SK-N-SH (cell line): ENCODE measurements around the gene LSM5. TPM values are rescaled to one million over a fixed set of nuclear protein-coding genes. Genes with fewer than 3 reads are reported as not detected.

Experiments
- CHD2 ChIP-seq: fragments of 150-350 bp; IDR thresholded peaks from 2 replicates; pipeline ENCODE4 v1.6.1; 2018; ENCODE audit warnings: low read length; ENCODE audit not compliant: partially characterized antibody
- CTCF ChIP-seq: fragments of 200-600 bp; sonication (generic); IDR thresholded peaks from 2 replicates; pipeline ENCODE4 v1.6.1; 2017; ENCODE audit warnings: antibody characterized with exemption, mild to moderate bottlenecking, moderate library complexity
- ELF1 ChIP-seq: IDR thresholded peaks from 2 replicates; pipeline ENCODE4 v1.4.0; 2012
- EZH2phosphoT487 ChIP-seq: fragments of 200-600 bp; sonication (generic); IDR thresholded peaks from 2 replicates; pipeline ENCODE4 v1.6.1; 2017; ENCODE audit warnings: low read depth, mixed run types, mild to moderate bottlenecking, antibody characterized with exemption, moderate library complexity, borderline replicate concordance
- FOXM1 ChIP-seq: IDR thresholded peaks from 2 replicates; pipeline ENCODE4 v1.4.0; 2012; ENCODE audit warnings: low read depth, mild to moderate bottlenecking
- GABPA ChIP-seq: IDR thresholded peaks from 2 replicates; pipeline ENCODE4 v1.4.0; 2012; ENCODE audit warnings: low read depth, mild to moderate bottlenecking
- GATA2 ChIP-seq: sonication (generic); formaldehyde crosslinking; IDR thresholded peaks from 2 replicates; pipeline ENCODE4 v1.5.0; 2020; ENCODE audit warnings: mild to moderate bottlenecking, missing genetic modification reagents
- JUND ChIP-seq: IDR thresholded peaks from 2 replicates; pipeline ENCODE4 v1.4.0; 2012
- MEF2A ChIP-seq: IDR thresholded peaks from 2 replicates; pipeline ENCODE4 v1.4.0; 2012; ENCODE audit warnings: low read depth, borderline replicate concordance
- NFIC ChIP-seq: IDR thresholded peaks from 2 replicates; pipeline ENCODE4 v1.4.0; 2012; ENCODE audit warnings: borderline replicate concordance
- POLR2AphosphoS5 ChIP-seq: IDR thresholded peaks from 2 replicates; pipeline ENCODE4 v1.6.1; 2012; ENCODE audit warnings: low read depth, low read length
- RAD21 ChIP-seq: IDR thresholded peaks from 2 replicates; pipeline ENCODE4 v1.6.1; 2012; ENCODE audit warnings: mild to moderate bottlenecking, low read length
- RCOR1 ChIP-seq: fragments of 150-350 bp; IDR thresholded peaks from 2 replicates; pipeline ENCODE4 v1.6.1; 2017; ENCODE audit warnings: antibody characterized with exemption, low read length
- RFX5 ChIP-seq: IDR thresholded peaks from 2 replicates; pipeline ENCODE4 v1.6.1; 2012; ENCODE audit warnings: mild to moderate bottlenecking, improper control_type of control experiment, low read length
- TAF1 ChIP-seq: IDR thresholded peaks from 2 replicates; pipeline ENCODE4 v1.6.1; 2012; ENCODE audit warnings: low read depth, mild to moderate bottlenecking, low read length, moderate library complexity, borderline replicate concordance
- USF1 ChIP-seq: IDR thresholded peaks from 2 replicates; pipeline ENCODE4 v1.4.0; 2012; ENCODE audit warnings: low read depth, borderline replicate concordance
- ZBTB33 ChIP-seq: IDR thresholded peaks from 2 replicates; pipeline ENCODE4 v1.4.0; 2012; ENCODE audit warnings: low read depth, borderline replicate concordance
- polyA plus RNA-seq, 3 experiments: library from polyadenylated mRNA; depleted of rRNA; stranded (reverse); fragments of >200 nt; gene quantifications; 2 replicates each; pipeline ENCODE4 v1.2.3, GENCODE V29; 2012
- TF ChIP-seq, protein P1 (sequence below): IDR thresholded peaks from 2 replicates; pipeline ENCODE4 v1.6.1; 2012; ENCODE audit warnings: mild to moderate bottlenecking, low read depth, low read length, moderate library complexity
- TF ChIP-seq, protein P2 (sequence below): IDR thresholded peaks from 2 replicates; pipeline ENCODE4; 2012

LSM5 gene
- polyA plus RNA-seq, 1 of the 3 experiments (the other 2 are of a cell fraction), result 21.2 TPM

DNA sequence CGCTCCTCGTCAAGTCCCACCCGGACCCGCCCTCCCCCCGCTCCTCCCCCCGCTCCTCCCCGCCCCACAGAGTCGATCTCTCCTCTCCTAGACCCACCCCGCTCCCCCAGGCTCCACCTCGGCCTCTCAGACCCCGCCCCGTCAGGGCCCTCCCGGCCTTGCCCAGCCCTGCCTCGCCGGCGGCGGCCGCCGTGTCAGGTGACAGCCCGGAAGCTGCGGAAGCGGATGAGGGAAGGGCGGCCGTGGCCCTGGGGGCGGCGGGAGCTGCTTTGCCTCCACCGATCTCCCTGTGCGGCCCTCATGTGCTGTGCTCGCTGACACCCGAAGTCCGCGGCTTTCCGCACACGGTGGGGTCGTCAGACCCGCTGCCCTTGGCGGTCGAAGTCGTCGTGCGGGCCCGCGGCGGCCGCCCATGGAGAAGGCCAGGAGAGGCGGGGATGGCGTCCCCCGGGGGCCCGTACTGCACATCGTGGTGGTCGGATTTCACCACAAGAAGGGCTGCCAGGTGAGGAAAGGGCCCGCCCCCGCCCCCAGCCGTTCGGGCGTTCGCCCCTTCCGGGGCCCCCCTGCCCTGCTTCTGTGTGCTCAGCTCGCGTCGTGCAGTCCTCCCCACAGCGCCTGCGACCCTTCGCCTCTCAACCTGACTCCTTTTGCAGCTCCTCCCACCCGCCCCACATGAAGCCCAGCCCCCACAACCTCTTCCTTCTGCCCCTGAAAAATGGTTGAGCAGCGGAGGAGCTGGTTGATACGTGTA, 5.3 kb upstream of the LSM5 start, which contains the start of gene AVL9 (continued):
- TF ChIP-seq, protein P1, sequence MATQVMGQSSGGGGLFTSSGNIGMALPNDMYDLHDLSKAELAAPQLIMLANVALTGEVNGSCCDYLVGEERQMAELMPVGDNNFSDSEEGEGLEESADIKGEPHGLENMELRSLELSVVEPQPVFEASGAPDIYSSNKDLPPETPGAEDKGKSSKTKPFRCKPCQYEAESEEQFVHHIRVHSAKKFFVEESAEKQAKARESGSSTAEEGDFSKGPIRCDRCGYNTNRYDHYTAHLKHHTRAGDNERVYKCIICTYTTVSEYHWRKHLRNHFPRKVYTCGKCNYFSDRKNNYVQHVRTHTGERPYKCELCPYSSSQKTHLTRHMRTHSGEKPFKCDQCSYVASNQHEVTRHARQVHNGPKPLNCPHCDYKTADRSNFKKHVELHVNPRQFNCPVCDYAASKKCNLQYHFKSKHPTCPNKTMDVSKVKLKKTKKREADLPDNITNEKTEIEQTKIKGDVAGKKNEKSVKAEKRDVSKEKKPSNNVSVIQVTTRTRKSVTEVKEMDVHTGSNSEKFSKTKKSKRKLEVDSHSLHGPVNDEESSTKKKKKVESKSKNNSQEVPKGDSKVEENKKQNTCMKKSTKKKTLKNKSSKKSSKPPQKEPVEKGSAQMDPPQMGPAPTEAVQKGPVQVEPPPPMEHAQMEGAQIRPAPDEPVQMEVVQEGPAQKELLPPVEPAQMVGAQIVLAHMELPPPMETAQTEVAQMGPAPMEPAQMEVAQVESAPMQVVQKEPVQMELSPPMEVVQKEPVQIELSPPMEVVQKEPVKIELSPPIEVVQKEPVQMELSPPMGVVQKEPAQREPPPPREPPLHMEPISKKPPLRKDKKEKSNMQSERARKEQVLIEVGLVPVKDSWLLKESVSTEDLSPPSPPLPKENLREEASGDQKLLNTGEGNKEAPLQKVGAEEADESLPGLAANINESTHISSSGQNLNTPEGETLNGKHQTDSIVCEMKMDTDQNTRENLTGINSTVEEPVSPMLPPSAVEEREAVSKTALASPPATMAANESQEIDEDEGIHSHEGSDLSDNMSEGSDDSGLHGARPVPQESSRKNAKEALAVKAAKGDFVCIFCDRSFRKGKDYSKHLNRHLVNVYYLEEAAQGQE, result no peak
- TF ChIP-seq GATA2 (CRISPR knock-in tag) (no peak), GABPA (peak; percentile 78), RAD21 (no peak), RFX5 (no peak), CTCF (no peak), POLR2AphosphoS5 (peak; percentile 94), CHD2 (no peak), USF1 (peak; percentile 92), ELF1 (peak; percentile 87), TAF1 (peak; percentile 54; the same call in 1 of the 2 replicates), FOXM1 (no peak), ZBTB33 (no peak), MEF2A (no peak), RCOR1 (no peak), NFIC (no peak), EZH2phosphoT487 (no peak), JUND (no peak)
- TF ChIP-seq, protein P2, sequence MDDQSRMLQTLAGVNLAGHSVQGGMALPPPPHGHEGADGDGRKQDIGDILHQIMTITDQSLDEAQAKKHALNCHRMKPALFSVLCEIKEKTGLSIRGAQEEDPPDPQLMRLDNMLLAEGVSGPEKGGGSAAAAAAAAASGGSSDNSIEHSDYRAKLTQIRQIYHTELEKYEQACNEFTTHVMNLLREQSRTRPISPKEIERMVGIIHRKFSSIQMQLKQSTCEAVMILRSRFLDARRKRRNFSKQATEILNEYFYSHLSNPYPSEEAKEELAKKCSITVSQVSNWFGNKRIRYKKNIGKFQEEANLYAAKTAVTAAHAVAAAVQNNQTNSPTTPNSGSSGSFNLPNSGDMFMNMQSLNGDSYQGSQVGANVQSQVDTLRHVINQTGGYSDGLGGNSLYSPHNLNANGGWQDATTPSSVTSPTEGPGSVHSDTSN, result no peak
